HG03575 (cell line): ENCODE measurements around the gene ZNF358.

Experiments used
- ATAC-seq: cut with Tn5 transposase; IDR thresholded peaks from one replicate; pipeline ENCODE4 v1.9.1; 2021; ENCODE audit not compliant: unreplicated experiment, insufficient number of reproducible peaks, low FRiP score; ENCODE audit errors: extremely low read depth

Gene ZNF358

GRCh38 chr19:7515645-7516151, at the start of gene ZNF358:
Gene ZNF358 (plus strand): TSS chr19:7516103. CDS start chr19:7519243, 3,140 bp downstream.
- no peak for ATAC-seq

- ATAC-seq, result no peak
Measured at GRCh38 chr19:7467009-7467989, 48.6 kb upstream of the ZNF358 start.

GRCh38 chr19:7468840-7469239, 47.1 kb upstream of the ZNF358 start:
- no peak for ATAC-seq

- no peak for ATAC-seq
Measured at GRCh38 chr19:7469669-7470285, 46.1 kb upstream of the ZNF358 start.

- no peak for ATAC-seq
Measured at GRCh38 chr19:7470540-7471305, 45.2 kb upstream of the ZNF358 start.

GRCh38 chr19:7471696-7472615, 43.9 kb upstream of the ZNF358 start:
- no peak for ATAC-seq

- no peak for ATAC-seq
Measured at GRCh38 chr19:7475665-7476064, 40.2 kb upstream of the ZNF358 start.

GRCh38 chr19:7476241-7476640, 39.7 kb upstream of the ZNF358 start:
- no peak for ATAC-seq

GRCh38 chr19:7476777-7477494, 39.0 kb upstream of the ZNF358 start:
- ATAC-seq, result no peak

- no peak for ATAC-seq
Measured at GRCh38 chr19:7477758-7478157, 38.1 kb upstream of the ZNF358 start.

- ATAC-seq, result no peak
Measured at GRCh38 chr19:7478173-7478842, 37.6 kb upstream of the ZNF358 start.

GRCh38 chr19:7478843-7479227, 37.1 kb upstream of the ZNF358 start:
- ATAC-seq, result no peak

- ATAC-seq, result no peak
Measured at GRCh38 chr19:7480222-7480969, 35.5 kb upstream of the ZNF358 start.

GRCh38 chr19:7480970-7481255, 35.0 kb upstream of the ZNF358 start:
- ATAC-seq, result no peak

- ATAC-seq, result no peak
Measured at GRCh38 chr19:7482584-7483439, 33.1 kb upstream of the ZNF358 start.

GRCh38 chr19:7483720-7484201, 32.1 kb upstream of the ZNF358 start:
- no peak for ATAC-seq
